ENCODE data around the gene CNTN1. TPM values are rescaled to one million over a fixed set of nuclear protein-coding genes. Genes with fewer than 3 reads are reported as not detected.

The CNTN1 gene
- total and polyA plus RNA-seq, 7 donors: 0.10 to 1.4 (median 0.23) TPM

- no peak overlapping the region for H3K4me3 ChIP-seq
- H3K27me3 ChIP-seq (ENCODE audit: insufficient read depth in 3 of 3, low read length in 2 of 3): no peaks in the 10 kb centered on the region
- H3K36me3 ChIP-seq (ENCODE audit: insufficient read depth in 1 of 2, low read depth in 1 of 2): no peaks in the 10 kb centered on the region
- no peak for ATAC-seq
- no peaks in the 10 kb centered on the region for H3K9me3 ChIP-seq
- no peaks in the 10 kb centered on the region for H3K4me1 ChIP-seq
- intact Hi-C loops (cut with DNase I): no loop called here
- 63 to 76% (median 75%) methylated on average over 2 of the region's 2 CpGs for WGBS, 3 donors
- no peak overlapping the region for H3K27ac ChIP-seq
- DNase-seq: no peak
- TF ChIP-seq CTCF (IDR thresholded peaks at IDR 0.05): no peak
Measured at GRCh38 chr12:40959041-40959440, 266.8 kb downstream of the CNTN1 start.

GRCh38 chr12:40963751-40964150 is 271.5 kb downstream of the CNTN1 start:
- Histone ChIP-seq H3K9me3 (peaks cover 4% of the 10 kb centered on the region), H3K36me3 (ENCODE audit: insufficient read depth in 1 of 2, low read depth in 1 of 2) (no peaks in the 10 kb centered on the region), H3K4me3 (no peak overlapping the region), H3K4me1 (no peaks in the 10 kb centered on the region), H3K27me3 (ENCODE audit: insufficient read depth in 3 of 3, low read length in 2 of 3) (no peaks in the 10 kb centered on the region), H3K27ac (no peak overlapping the region)
- WGBS, 3 donors: 89 to 92% (median 90%) methylated on average over 2 of the region's 2 CpGs
- no peak for DNase-seq
- ATAC-seq: no peak
- intact Hi-C loops (cut with DNase I): no loop called here
- TF ChIP-seq CTCF (IDR thresholded peaks at IDR 0.05): no peak

- Histone ChIP-seq H3K27ac (no peak overlapping the region), H3K4me1 (no peaks in the 10 kb centered on the region), H3K27me3 (ENCODE audit: insufficient read depth in 3 of 3, low read length in 2 of 3) (no peaks in the 10 kb centered on the region), H3K36me3 (ENCODE audit: insufficient read depth in 1 of 2, low read depth in 1 of 2) (no peaks in the 10 kb centered on the region), H3K9me3 (peaks cover 4% of the 10 kb centered on the region), H3K4me3 (no peak overlapping the region)
- TF ChIP-seq CTCF (IDR thresholded peaks at IDR 0.05): no peak
- ATAC-seq: no peak
- intact Hi-C loops (cut with DNase I): no loop called here
- WGBS, 3 donors: 68 to 74% (median 72%) methylated on average over 6 of the region's 6 CpGs
- DNase-seq: no peak
Measured at GRCh38 chr12:40969796-40970195, 277.6 kb downstream of the CNTN1 start.

GRCh38 chr12:40970320-40970907 is 278.2 kb downstream of the CNTN1 start:
- 78 to 87% (median 82%) methylated on average over 5 of the region's 5 CpGs for WGBS, 3 donors

More at GRCh38 chr12:40970320-40970907, 278.2 kb downstream of the CNTN1 start:
- Histone ChIP-seq H3K27ac (no peak overlapping the region), H3K4me1 (no peaks in the 10 kb centered on the region), H3K4me3 (no peak overlapping the region), H3K27me3 (ENCODE audit: insufficient read depth in 3 of 3, low read length in 2 of 3) (no peaks in the 10 kb centered on the region), H3K9me3 (peaks cover 4% of the 10 kb centered on the region), H3K36me3 (ENCODE audit: insufficient read depth in 1 of 2, low read depth in 1 of 2) (no peaks in the 10 kb centered on the region)
- ATAC-seq (no peak), DNase-seq (no peak)
- TF ChIP-seq CTCF (IDR thresholded peaks at IDR 0.05): no peak
- intact Hi-C loops (cut with DNase I): no loop called here
